HepG2 (cell line): ENCODE data around the gene RAI14. TPM values are rescaled to one million over a fixed set of nuclear protein-coding genes. Genes with fewer than 3 reads are reported as not detected.

Experiments
- ATAC-seq: fragments of 200-7000 bp; cut with Tn5 transposase; 3 replicates; pipeline ENCODE4 v1.9.1; 2020; ENCODE audit warnings: mild to moderate bottlenecking, moderate library complexity
- BruUV-seq: library from RNA; stranded (reverse); fragments of 400-500 nt; replicated peaks from 2 replicates; lab custom pipeline; 2021; lab: Mats Ljungman, UMichigan
- CTCF ChIA-PET: fragments of 300-600 bp; formaldehyde crosslinking; extraction: SDS; loops from one replicate; lab custom pipeline; 2021; ENCODE audit warnings: low total read pairs, inconsistent platforms, low intra/inter-chr PET ratio; lab: Yijun Ruan, JAX
- POLR2A ChIA-PET: fragments of 350-600 bp; sonication (Branson Sonifier 250); formaldehyde crosslinking; loops from one replicate; lab custom pipeline; 2020; ENCODE audit warnings: antibody characterized with exemption, inconsistent platforms; lab: Yijun Ruan, JAX
- DNase-seq: peaks from one replicate; pipeline ENCODE4 v3.0.0-alpha.2; 2015; ENCODE audit warnings: low spot score
- FAIRE-seq: peaks from 3 replicates; lab custom pipeline; 2011; peaks lifted over from hg19 to GRCh38; lab: Jason Lieb, UNC
- H2AFZ ChIP-seq: one replicate; pipeline ENCODE4 v1.6.1; 2011; ENCODE audit warnings: low read length, inconsistent platforms
- H3K27ac ChIP-seq: fragments of 300-600 bp; 3 replicates; pipeline ENCODE4 v1.8.0; 2011; ENCODE audit warnings: mixed run types, mild to moderate bottlenecking, mixed read lengths, low read length, inconsistent platforms; ENCODE audit not compliant: insufficient read depth; ENCODE audit errors: extremely low read length
- H3K27me3 ChIP-seq, 2 experiments: fragments of 200-600 bp in 1 of 2; 2 replicates in 1 of 2; 3 replicates in 1 of 2; pipeline versions ENCODE4 v1.6.0 to v1.8.0; 2011; ENCODE audit warnings: low read length in 2 of 2, mild to moderate bottlenecking in 2 of 2, moderate library complexity in 2 of 2, inconsistent platforms in 1 of 2; ENCODE audit not compliant: insufficient read depth in 2 of 2, control insufficient read depth in 1 of 2
- H3K36me3 ChIP-seq, 2 experiments: fragments of 200-600 bp in 1 of 2; replicated peaks in 1 of 2; 2 replicates in 1 of 2; 3 replicates in 1 of 2; pipeline versions ENCODE4 v1.5.1 to v1.8.0; 2011; ENCODE audit warnings: low read length in 2 of 2, inconsistent platforms in 1 of 2; ENCODE audit not compliant: insufficient read depth in 2 of 2, control insufficient read depth in 1 of 2
- H3K4me1 ChIP-seq: 2 replicates; pipeline ENCODE4 v1.5.1; 2012; ENCODE audit warnings: low read length, inconsistent platforms; ENCODE audit not compliant: insufficient read depth
- H3K4me2 ChIP-seq: 2 replicates; pipeline ENCODE4 v1.6.0; 2011; ENCODE audit warnings: low read depth, low read length, inconsistent platforms
- H3K4me3 ChIP-seq, 3 experiments: fragments of 200-600 bp in 1 of 3; sonication (generic), shearing (Covaris generic) in 1 of 3; replicated peaks in 1 of 3; 2 replicates each; pipeline ENCODE4 v1.5.1; 2011 to 2016; ENCODE audit warnings: low read length in 3 of 3, inconsistent platforms in 2 of 3, low read depth in 2 of 3, mild to moderate bottlenecking in 2 of 3, control low read depth in 1 of 3, mixed read lengths in 1 of 3; ENCODE audit not compliant: insufficient read depth in 1 of 3
- H3K79me2 ChIP-seq: one replicate; pipeline ENCODE4 v1.6.1; 2011; ENCODE audit warnings: low read length, inconsistent platforms; ENCODE audit not compliant: insufficient read depth
- H3K9ac ChIP-seq: 2 replicates; pipeline ENCODE4 v1.6.0; 2011; ENCODE audit warnings: mild to moderate bottlenecking, low read depth, low read length, inconsistent platforms; ENCODE audit not compliant: insufficient read depth
- H3K9me3 ChIP-seq: 2 replicates; pipeline ENCODE4 v1.5.1; 2012; ENCODE audit warnings: mild to moderate bottlenecking, low read length
- H4K20me1 ChIP-seq: 2 replicates; pipeline ENCODE4 v1.6.0; 2011; ENCODE audit warnings: inconsistent platforms, mild to moderate bottlenecking, low read length, moderate library complexity; ENCODE audit not compliant: insufficient read depth
- CCAR2 ChIP-seq: fragments of 200-400 bp; formaldehyde crosslinking; optimal IDR thresholded peaks from 2 replicates; pipeline ENCODE3; 2018; ENCODE audit warnings: low read depth, mild to moderate bottlenecking, low read length, moderate library complexity
- E2F5 ChIP-seq: sonication (generic); formaldehyde crosslinking; conservative IDR thresholded peaks from 2 replicates; pipeline ENCODE4 v1.4.0; 2020; ENCODE audit warnings: missing genetic modification reagents
- ETV6 ChIP-seq: sonication (generic); formaldehyde crosslinking; conservative IDR thresholded peaks from 2 replicates; pipeline ENCODE4 v1.4.0; 2020; ENCODE audit warnings: missing genetic modification reagents
- GATAD1 ChIP-seq: IDR thresholded peaks from 2 replicates; pipeline ENCODE4 v1.6.1; 2016; ENCODE audit warnings: missing genetic modification reagents, missing compliant biosample characterization
- HNF4A ChIP-seq: sonication (generic); formaldehyde crosslinking; IDR thresholded peaks from 2 replicates; pipeline ENCODE4 v1.4.0; 2020; ENCODE audit warnings: missing genetic modification reagents
- HOXD1 ChIP-seq: sonication (generic); formaldehyde crosslinking; IDR thresholded peaks from 2 replicates; pipeline ENCODE4 v1.5.0; 2020; ENCODE audit warnings: missing genetic modification reagents
- KDM2A ChIP-seq: sonication (generic); formaldehyde crosslinking; IDR thresholded peaks from 2 replicates; pipeline ENCODE4 v1.4.0; 2020; ENCODE audit warnings: low read depth, missing genetic modification reagents, borderline replicate concordance
- PRPF4 ChIP-seq: fragments of 200-400 bp; formaldehyde crosslinking; IDR thresholded peaks from 2 replicates; pipeline ENCODE4 v1.6.1; 2016; ENCODE audit warnings: low read length, low read depth; ENCODE audit not compliant: poor library complexity, severe bottlenecking
- SIX1 ChIP-seq: sonication (generic); formaldehyde crosslinking; IDR thresholded peaks from 2 replicates; pipeline ENCODE4 v1.4.0; 2020; ENCODE audit warnings: missing genetic modification reagents, borderline replicate concordance
- TBX2 ChIP-seq: sonication (generic); formaldehyde crosslinking; IDR thresholded peaks from 2 replicates; pipeline ENCODE4 v1.5.0; 2020; ENCODE audit warnings: missing genetic modification reagents, mild to moderate bottlenecking, borderline replicate concordance
- ZBTB39 ChIP-seq: sonication (generic); formaldehyde crosslinking; IDR thresholded peaks from 2 replicates; pipeline ENCODE4 v1.5.0; 2020; ENCODE audit warnings: missing genetic modification reagents
- ZFP36L2 ChIP-seq: sonication (generic); formaldehyde crosslinking; IDR thresholded peaks from 2 replicates; pipeline ENCODE4 v1.4.0; 2020; ENCODE audit warnings: missing genetic modification reagents
- ZNF143 ChIP-seq: sonication (generic); formaldehyde crosslinking; IDR thresholded peaks from 2 replicates; pipeline ENCODE4 v1.4.0; 2020; ENCODE audit warnings: missing genetic modification reagents
- ZNF329 ChIP-seq: sonication (generic); formaldehyde crosslinking; IDR thresholded peaks from 2 replicates; pipeline ENCODE4 v1.9.0; 2021; ENCODE audit warnings: low read depth, mild to moderate bottlenecking, missing genetic modification reagents
- ZNF552 ChIP-seq: sonication (generic); formaldehyde crosslinking; IDR thresholded peaks from 2 replicates; pipeline ENCODE4 v1.9.0; 2022; ENCODE audit warnings: missing genetic modification reagents, mild to moderate bottlenecking, borderline replicate concordance
- ZNF781 ChIP-seq: sonication (generic); formaldehyde crosslinking; IDR thresholded peaks from 2 replicates; pipeline ENCODE4 v1.5.1; 2020; ENCODE audit warnings: borderline replicate concordance, mild to moderate bottlenecking, missing genetic modification reagents; ENCODE audit errors: not compliant biosample characterization
- ZNF83 ChIP-seq: sonication (generic); formaldehyde crosslinking; IDR thresholded peaks from 2 replicates; pipeline ENCODE4 v1.4.0; 2020; ENCODE audit warnings: missing genetic modification reagents, mild to moderate bottlenecking, borderline replicate concordance
- WGBS: methylation state at CpG from one replicate; pipeline ENCODE4 v1.1.6; 2017; ENCODE audit warnings: low lambda C conversion rate; 5-methylcytosine and 5-hydroxymethylcytosine counted together
- in situ Hi-C: cut with HindIII; loops from 2 replicates; pipeline ENCODE4 v1.10.0; 2017; ENCODE audit warnings: low pct_unique_long_range_greater_than_20kb; ENCODE audit not compliant: extremely low pct_ligation_motif_present
- intact Hi-C: fragments of 100-400 bp; cut with micrococcal nuclease; formaldehyde crosslinking; loops from one replicate; pipeline ENCODE4 v1.10.0; 2022; ENCODE audit not compliant: unreplicated experiment
- polyA plus RNA-seq, 8 experiments: library from polyadenylated mRNA; depleted of rRNA in 3 of 8; stranded (reverse) in 7 of 8; unstranded in 1 of 8; fragments of >200 nt; fragmentation: Illumina TruSeq in 4 of 8; extraction: Trizol in 4 of 8; gene quantifications; 2 replicates each; pipeline versions ENCODE4 v1.2.1 to v1.2.3, GENCODE V29; 2011 to 2016; ENCODE audit warnings: low read depth in 4 of 8, missing spikeins in 1 of 8, mixed read lengths in 1 of 8; ENCODE audit not compliant: insufficient read depth in 1 of 8
- total RNA-seq, 5 experiments: library from RNA; depleted of rRNA; stranded (reverse); fragments of >200 nt; fragmentation: Illumina TruSeq; extraction: Trizol; gene quantifications; 2 replicates each; pipeline ENCODE4 v1.2.3, GENCODE V29; 2016; ENCODE audit warnings: low read depth in 1 of 5
- TF ChIP-seq, protein P1 (sequence below): sonication (generic); formaldehyde crosslinking; IDR thresholded peaks from 2 replicates; pipeline ENCODE4 v1.4.0; 2020; ENCODE audit warnings: missing genetic modification reagents, mild to moderate bottlenecking, borderline replicate concordance
- TF ChIP-seq, protein P2 (sequence below): sonication (generic); formaldehyde crosslinking; IDR thresholded peaks from 2 replicates; pipeline ENCODE4 v1.5.1; 2020; ENCODE audit warnings: mild to moderate bottlenecking, missing genetic modification reagents

Gene RAI14
- total and polyA plus RNA-seq, 2 of the 13 experiments (the other 11 are each of a cell fraction or from before 2014, with no cell fraction given) = 12.6 to 18.2 TPM

GRCh38 chr5:34608368-34608767 lies 47.8 kb upstream of the RAI14 start:
- Histone ChIP-seq H3K9me3 (no peaks in the 10 kb centered on the region), H3K27me3 (no peaks in the 10 kb centered on the region; a peak in 1 of 5 replicates), H3K79me2 (no peaks in the 10 kb centered on the region), H3K27ac (no peak overlapping the region), H4K20me1 (no peaks in the 10 kb centered on the region), H3K36me3 (no peaks in the 10 kb centered on the region), H3K4me1 (no peaks in the 10 kb centered on the region), H3K4me2 (no peak overlapping the region), H2AFZ (no peak overlapping the region), H3K4me3 (no peak overlapping the region), H3K9ac (no peak overlapping the region)
- ChIA-PET POLR2A (no interaction called here), CTCF (no interaction called here)
- 8% methylated on average over 3 of the region's 3 CpGs for WGBS
- DNase-seq (no peak), FAIRE-seq (no peak), ATAC-seq (no peak)
- TF ChIP-seq KDM2A (no peak), ZFP36L2 (CRISPR knock-in tag) (no peak), SIX1 (CRISPR knock-in tag) (no peak), ETV6 (CRISPR knock-in tag) (no peak), TBX2 (CRISPR knock-in tag) (no peak), ZNF329 (CRISPR knock-in tag) (no peak), GATAD1 (no peak), HOXD1 (CRISPR knock-in tag) (no peak), PRPF4 (no peak), ZNF781 (no peak), E2F5 (no peak), ZNF83 (CRISPR knock-in tag) (no peak), CCAR2 (no peak), ZNF143 (CRISPR knock-in tag) (no peak), HNF4A (CRISPR knock-in tag) (no peak), ZBTB39 (CRISPR knock-in tag) (no peak), ZNF552 (CRISPR knock-in tag) (no peak)
- TF ChIP-seq, protein P1, sequence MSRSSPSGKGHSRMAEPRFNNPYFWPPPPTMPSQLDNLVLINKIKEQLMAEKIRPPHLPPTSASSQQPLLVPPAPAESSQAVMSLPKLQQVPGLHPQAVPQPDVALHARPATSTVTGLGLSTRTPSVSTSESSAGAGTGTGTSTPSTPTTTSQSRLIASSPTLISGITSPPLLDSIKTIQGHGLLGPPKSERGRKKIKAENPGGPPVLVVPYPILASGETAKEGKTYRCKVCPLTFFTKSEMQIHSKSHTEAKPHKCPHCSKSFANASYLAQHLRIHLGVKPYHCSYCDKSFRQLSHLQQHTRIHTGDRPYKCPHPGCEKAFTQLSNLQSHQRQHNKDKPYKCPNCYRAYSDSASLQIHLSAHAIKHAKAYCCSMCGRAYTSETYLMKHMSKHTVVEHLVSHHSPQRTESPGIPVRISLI (CRISPR knock-in tag) = no peak
- TF ChIP-seq, protein P2, sequence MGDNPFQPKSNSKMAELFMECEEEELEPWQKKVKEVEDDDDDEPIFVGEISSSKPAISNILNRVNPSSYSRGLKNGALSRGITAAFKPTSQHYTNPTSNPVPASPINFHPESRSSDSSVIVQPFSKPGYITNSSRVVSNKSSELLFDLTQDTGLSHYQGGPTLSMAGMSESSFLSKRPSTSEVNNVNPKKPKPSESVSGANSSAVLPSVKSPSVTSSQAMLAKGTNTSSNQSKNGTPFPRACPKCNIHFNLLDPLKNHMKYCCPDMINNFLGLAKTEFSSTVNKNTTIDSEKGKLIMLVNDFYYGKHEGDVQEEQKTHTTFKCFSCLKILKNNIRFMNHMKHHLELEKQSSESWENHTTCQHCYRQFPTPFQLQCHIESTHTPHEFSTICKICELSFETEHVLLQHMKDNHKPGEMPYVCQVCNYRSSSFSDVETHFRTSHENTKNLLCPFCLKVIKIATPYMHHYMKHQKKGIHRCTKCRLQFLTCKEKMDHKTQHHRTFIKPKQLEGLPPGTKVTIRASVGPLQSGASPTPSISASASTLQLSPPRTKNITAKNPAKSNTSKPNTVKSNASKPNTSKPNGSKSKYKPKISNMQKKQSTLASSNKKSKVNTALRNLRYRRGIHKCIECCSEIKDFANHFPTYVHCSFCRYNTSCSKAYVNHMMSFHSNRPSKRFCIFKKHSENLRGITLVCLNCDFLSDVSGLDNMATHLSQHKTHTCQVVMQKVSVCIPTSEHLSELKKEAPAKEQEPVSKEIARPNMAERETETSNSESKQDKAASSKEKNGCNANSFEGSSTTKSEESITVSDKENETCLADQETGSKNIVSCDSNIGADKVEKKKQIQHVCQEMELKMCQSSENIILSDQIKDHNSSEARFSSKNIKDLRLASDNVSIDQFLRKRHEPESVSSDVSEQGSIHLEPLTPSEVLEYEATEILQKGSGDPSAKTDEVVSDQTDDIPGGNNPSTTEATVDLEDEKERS (CRISPR knock-in tag) = no peak
- in situ Hi-C loops = no loop called here
- intact Hi-C loops = no loop called here
- no TSS peak for BruUV-seq
